C4-2B (cell line): ENCODE results near the gene PLGLB2.
"Not testable (repeated sequence)": the region's sequence is repeated elsewhere in the genome, so short reads cannot be mapped to it uniquely, and the experiment has no call there.

Source experiments
- H3K27ac ChIP-seq: fragments of 450-650 bp; 2 replicates; pipeline ENCODE4 v1.5.1; 2017

The PLGLB2 gene

GRCh38 chr2:87747791-87748190, at the start of gene PLGLB2:
PLGLB2 (plus strand) TSS chr2:87748087; CDS start chr2:87748154, 67 bp downstream.
- H3K27ac ChIP-seq, result not testable (repeated sequence)

GRCh38 chr2:87704572-87705323, 43.1 kb upstream of the PLGLB2 start:
- not testable (repeated sequence) for H3K27ac ChIP-seq

- not testable (repeated sequence) for H3K27ac ChIP-seq
Measured at GRCh38 chr2:87708368-87708767, 39.5 kb upstream of the PLGLB2 start.

GRCh38 chr2:87727940-87728599, 19.8 kb upstream of the PLGLB2 start:
- not testable (repeated sequence) for H3K27ac ChIP-seq

- H3K27ac ChIP-seq, result not testable (repeated sequence)
Measured at GRCh38 chr2:87740928-87741327, 7.0 kb upstream of the PLGLB2 start.

GRCh38 chr2:87742393-87743108, 5.3 kb upstream of the PLGLB2 start:
- not testable (repeated sequence) for H3K27ac ChIP-seq

- not testable (repeated sequence) for H3K27ac ChIP-seq
Measured at GRCh38 chr2:87743638-87744037, 4.2 kb upstream of the PLGLB2 start.

GRCh38 chr2:87745353-87745951, 2.4 kb upstream of the PLGLB2 start:
- H3K27ac ChIP-seq, result not testable (repeated sequence)

GRCh38 chr2:87748524-87748923, 637 bp downstream of the PLGLB2 start:
- H3K27ac ChIP-seq, result not testable (repeated sequence)

- H3K27ac ChIP-seq, result not testable (repeated sequence)
Measured at GRCh38 chr2:87750560-87750959, 2.7 kb downstream of the PLGLB2 start.

- H3K27ac ChIP-seq, result not testable (repeated sequence)
Measured at GRCh38 chr2:87754759-87755158, 6.9 kb downstream of the PLGLB2 start.
